ENCODE measurements around the gene GGA1. TPM values are rescaled to one million over a fixed set of nuclear protein-coding genes. Genes with fewer than 3 reads are reported as not detected.

Gene GGA1
- total and polyA plus RNA-seq, 10 of the 15 experiments (the other 5 are each of a cell fraction or from before 2014, with no cell fraction given), result 1.4 to 79.4 (median 44.4) TPM

DNA sequence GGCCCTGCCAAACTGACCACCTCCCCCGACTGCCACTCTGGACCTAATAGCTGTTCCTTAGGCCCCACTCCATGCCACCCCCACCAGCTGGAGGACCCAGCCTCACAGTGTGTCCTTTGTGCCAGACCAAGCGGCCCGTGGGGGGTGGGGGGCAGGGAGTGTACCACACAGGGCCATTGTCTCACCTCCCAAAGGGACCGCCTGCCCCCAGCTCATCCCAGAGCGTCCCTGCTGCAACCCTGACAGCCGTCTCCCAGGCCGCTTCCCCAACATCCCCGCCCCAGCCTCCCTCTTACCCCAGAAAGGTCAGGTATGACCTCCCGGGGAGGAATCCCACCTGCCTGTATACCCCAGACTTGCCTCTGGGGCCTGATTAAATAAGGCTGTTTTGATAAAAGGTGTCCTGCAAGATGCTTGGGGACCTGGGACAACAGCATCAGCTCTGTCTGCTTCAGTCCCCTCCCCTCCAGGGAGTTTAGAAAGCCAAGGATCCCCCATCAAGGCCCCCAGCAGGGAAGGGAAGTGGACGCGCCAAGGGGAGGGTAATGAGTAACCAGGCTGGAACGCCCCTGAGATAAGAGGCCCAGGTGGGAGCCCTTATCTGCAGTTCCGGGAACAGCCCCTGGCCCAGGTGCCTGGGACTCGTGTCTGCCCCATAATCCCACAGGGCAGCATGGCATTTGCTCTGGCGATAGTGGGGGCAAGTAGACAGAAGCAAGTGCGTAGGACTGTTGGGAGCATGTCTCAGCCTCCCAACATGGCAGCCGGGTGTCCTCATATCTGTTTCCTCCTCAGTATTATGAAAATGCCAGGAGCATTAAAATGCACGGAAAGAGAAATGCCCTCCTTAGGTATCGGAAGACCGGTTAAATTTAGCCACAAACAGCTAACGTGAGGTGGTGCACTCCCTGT is 39.4 kb upstream of the GGA1 start:
- Histone ChIP-seq H3K9me3 (replicated peaks; ENCODE audit: control insufficient read depth, insufficient read depth, low read length) (no peaks in the 10 kb centered on the region), H4K20me1 (ENCODE audit: control insufficient read depth, insufficient read depth) (no peaks in the 10 kb centered on the region), H3K4me1 (ENCODE audit: control insufficient read depth, insufficient read depth, low read length) (peaks cover 11% of the 10 kb centered on the region), H3K27me3 (replicated peaks in 1 of 2; ENCODE audit: control insufficient read depth in 2 of 2, insufficient read depth in 2 of 2, low read length in 1 of 2) (no peaks in the 10 kb centered on the region), H3K9ac (ENCODE audit: control insufficient read depth, insufficient read depth, low read length) (no peak overlapping the region), H3K4me2 (ENCODE audit: control insufficient read depth, insufficient read depth) (no peak overlapping the region), H3K4me3 (no peak overlapping the region), H3K79me2 (ENCODE audit: control insufficient read depth, insufficient read depth, low read length) (no peaks in the 10 kb centered on the region), H3K27ac (ENCODE audit: control insufficient read depth, insufficient read depth) (no peak overlapping the region), H3K36me3 (ENCODE audit: control insufficient read depth in 2 of 2, insufficient read depth in 2 of 2, low read length in 1 of 2) (no peaks in the 10 kb centered on the region), H2AFZ (ENCODE audit: control insufficient read depth, low read depth, low read length) (no peak overlapping the region)
- in situ Hi-C loops (cut with MboI), result no loop called here
- no peak for DNase-seq (ENCODE audit: low read depth, low spot score)
- intact Hi-C loops (cut with micrococcal nuclease; ENCODE audit: unreplicated experiment), result loop anchor here (10.0 kb wide), 1 partner anchor 254 kb away; no protein-coding TSS in a partner anchor
- ATAC-seq, result no peak
- POLR2A ChIA-PET, result interaction anchor here (0.6 to 1.7 kb wide), 6 partner anchors 11 to 1067 kb away, joined by 3 to 5 read pairs (median 3); partner anchors contain the start of gene LGALS2
- CTCF ChIA-PET, result interaction anchor here (0.9 to 22.0 kb wide), 6 partner anchors 16 to 300 kb away, joined by 3 to 541 read pairs (median 4); partner anchors contain the start of gene LGALS2
- RAD21 ChIA-PET (ENCODE audit: unreplicated experiment), result interaction anchor here (1.5 to 8.5 kb wide), 3 partner anchors 21 to 27 kb away, joined by 8 to 237 read pairs (median 154); no protein-coding TSS in a partner anchor
- SMC1A ChIA-PET (ENCODE audit: uncharacterized antibody, unreplicated experiment), result interaction anchor here (1.4 to 7.2 kb wide), 4 partner anchors 11 to 27 kb away, joined by 3 to 179 read pairs (median 62); partner anchors contain the start of gene LGALS2
- no peak for FAIRE-seq
- WGBS (ENCODE audit: insufficient coverage, insufficient replicate concordance, low lambda C conversion rate, missing lambda C conversion rate), result 55% methylated on average over 21 of the region's 21 CpGs
- BruUV-seq (replicated peaks), result no TSS peak
- TF ChIP-seq IKZF2 (IDR thresholded peaks at IDR 0.05) (no peak), ETV6 (conservative IDR thresholded peaks at IDR 0.05 in 1 of 2, IDR thresholded peaks at IDR 0.05 in 1 of 2; ENCODE audit: borderline replicate concordance in 1 of 2, low read depth in 1 of 2) (no peak), BCL3 (IDR thresholded peaks at IDR 0.05; ENCODE audit: borderline replicate concordance, insufficient read depth, low read depth, low read length, poor library complexity, severe bottlenecking) (no peak), NFYA (IDR thresholded peaks at IDR 0.05; ENCODE audit: borderline replicate concordance, low read depth, low read length) (no peak), HDAC2 (IDR thresholded peaks at IDR 0.05) (no peak), ZBTB40 (IDR thresholded peaks at IDR 0.05; ENCODE audit: borderline replicate concordance) (no peak), KLF5 (IDR thresholded peaks at IDR 0.05; ENCODE audit: partially characterized antibody) (no peak)
- TF ChIP-seq, protein P1, sequence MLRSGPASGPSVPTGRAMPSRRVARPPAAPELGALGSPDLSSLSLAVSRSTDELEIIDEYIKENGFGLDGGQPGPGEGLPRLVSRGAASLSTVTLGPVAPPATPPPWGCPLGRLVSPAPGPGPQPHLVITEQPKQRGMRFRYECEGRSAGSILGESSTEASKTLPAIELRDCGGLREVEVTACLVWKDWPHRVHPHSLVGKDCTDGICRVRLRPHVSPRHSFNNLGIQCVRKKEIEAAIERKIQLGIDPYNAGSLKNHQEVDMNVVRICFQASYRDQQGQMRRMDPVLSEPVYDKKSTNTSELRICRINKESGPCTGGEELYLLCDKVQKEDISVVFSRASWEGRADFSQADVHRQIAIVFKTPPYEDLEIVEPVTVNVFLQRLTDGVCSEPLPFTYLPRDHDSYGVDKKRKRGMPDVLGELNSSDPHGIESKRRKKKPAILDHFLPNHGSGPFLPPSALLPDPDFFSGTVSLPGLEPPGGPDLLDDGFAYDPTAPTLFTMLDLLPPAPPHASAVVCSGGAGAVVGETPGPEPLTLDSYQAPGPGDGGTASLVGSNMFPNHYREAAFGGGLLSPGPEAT (IDR thresholded peaks at IDR 0.05; ENCODE audit: low read depth), result no peak
- TF ChIP-seq, protein P2, sequence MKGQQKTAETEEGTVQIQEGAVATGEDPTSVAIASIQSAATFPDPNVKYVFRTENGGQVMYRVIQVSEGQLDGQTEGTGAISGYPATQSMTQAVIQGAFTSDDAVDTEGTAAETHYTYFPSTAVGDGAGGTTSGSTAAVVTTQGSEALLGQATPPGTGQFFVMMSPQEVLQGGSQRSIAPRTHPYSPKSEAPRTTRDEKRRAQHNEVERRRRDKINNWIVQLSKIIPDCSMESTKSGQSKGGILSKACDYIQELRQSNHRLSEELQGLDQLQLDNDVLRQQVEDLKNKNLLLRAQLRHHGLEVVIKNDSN (IDR thresholded peaks at IDR 0.05; ENCODE audit: borderline replicate concordance, extremely low read length, insufficient read depth, low read depth, low read length), result no peak

Data from GM12878 (cell line).